NCI-H187 (cell line): ENCODE measurements around the gene EXOC3.
"Not testable (repeated sequence)": the region's sequence is repeated elsewhere in the genome, so short reads cannot be mapped to it uniquely, and the experiment has no call there.

Experiments used
- DNase-seq, 2 experiments: peaks; one replicate each; lab custom pipeline; 2025; lab: John Stamatoyannopoulos, UW

EXOC3 gene

GRCh38 chr5:442335-443238 is at the start of gene EXOC3:
TSS of gene EXOC3 (plus strand) at chr5:443176. CDS start at chr5:446206, 3,030 bp downstream.
- peak in 1 of 2 experiments; percentile 40 for DNase-seq

GRCh38 chr5:393846-394275 is 49.1 kb upstream of the EXOC3 start:
- DNase-seq: no peak

- DNase-seq: no peak
These were observed 48.3 kb upstream of the EXOC3 start for GRCh38 chr5:394671-395155.

GRCh38 chr5:395156-395920 is 47.6 kb upstream of the EXOC3 start:
- DNase-seq: no peak

- no peak for DNase-seq
These were observed 47.0 kb upstream of the EXOC3 start for GRCh38 chr5:395921-396530.

- no peak for DNase-seq
These were observed 46.4 kb upstream of the EXOC3 start for GRCh38 chr5:396531-396961.

GRCh38 chr5:398141-398474 is 44.9 kb upstream of the EXOC3 start:
- not testable (repeated sequence) for DNase-seq

GRCh38 chr5:398475-399295 is 44.3 kb upstream of the EXOC3 start:
- DNase-seq: no peak

- peak; percentile 90 to 92 for DNase-seq
These were observed 43.4 kb upstream of the EXOC3 start for GRCh38 chr5:399296-400281.

GRCh38 chr5:400282-401145 is 42.5 kb upstream of the EXOC3 start:
- peak in 1 of 2 experiments; percentile 90 for DNase-seq

- DNase-seq: no peak
These were observed 41.6 kb upstream of the EXOC3 start for GRCh38 chr5:401146-402034.

GRCh38 chr5:402219-402614 is 40.8 kb upstream of the EXOC3 start:
- DNase-seq: not testable (repeated sequence)

GRCh38 chr5:402615-403359 is 40.2 kb upstream of the EXOC3 start:
- DNase-seq: no peak

GRCh38 chr5:403995-404394 is 39.0 kb upstream of the EXOC3 start:
- DNase-seq: no peak

GRCh38 chr5:404666-405241 is 38.2 kb upstream of the EXOC3 start:
- DNase-seq: no peak

- no peak for DNase-seq
These were observed 37.6 kb upstream of the EXOC3 start for GRCh38 chr5:405421-405820.

- DNase-seq: no peak
These were observed 36.9 kb upstream of the EXOC3 start for GRCh38 chr5:406041-406440.
